ENCODE data around the gene CCBE1. TPM values are rescaled to one million over a fixed set of nuclear protein-coding genes. Genes with fewer than 3 reads are reported as not detected.

Gene CCBE1
- total and polyA plus RNA-seq, 9 of the 15 experiments (the other 6 are each of a cell fraction or from before 2014, with no cell fraction given), result 0.20 TPM; not detected in 8

GRCh38 chr18:59725142-59725541 lies 27.9 kb upstream of the CCBE1 start (continued):
- TF ChIP-seq TFE3 (CRISPR knock-in tag; IDR thresholded peaks at IDR 0.05) (no peak), MITF (IDR thresholded peaks at IDR 0.05) (no peak), MTA3 (IDR thresholded peaks at IDR 0.05; ENCODE audit: borderline replicate concordance) (no peak), ZNF707 (CRISPR knock-in tag; conservative IDR thresholded peaks at IDR 0.05) (no peak), TOE1 (IDR thresholded peaks at IDR 0.05; ENCODE audit: borderline replicate concordance) (no peak), TOE1 (CRISPR knock-in tag; IDR thresholded peaks at IDR 0.05; ENCODE audit: borderline replicate concordance, low read depth) (no peak), CBX2 (IDR thresholded peaks at IDR 0.05; ENCODE audit: insufficient read depth, low read length, poor library complexity, severe bottlenecking) (no peak)

GRCh38 chr18:59724103-59724502 lies 26.9 kb upstream of the CCBE1 start:
- H4K20me1 ChIP-seq (replicated peaks; ENCODE audit: control insufficient read depth, insufficient read depth, low read length), result no peaks in the 10 kb centered on the region
- no TSS peak for BruUV-seq (replicated peaks)
- ChIA-PET POLR2A (no interaction called here), CTCF (ENCODE audit: low intra/inter-chr PET ratio) (no interaction called here)
- ATAC-seq (no peak), FAIRE-seq (no peak), DNase-seq (ENCODE audit: extremely low read depth in 1 of 4, low spot score in 3 of 4) (no peak)
- H3K36me3 ChIP-seq (ENCODE audit: control insufficient read depth, insufficient read depth, low read length), result no peaks in the 10 kb centered on the region
- H3K79me2 ChIP-seq (ENCODE audit: control insufficient read depth, insufficient read depth, low read length), result no peaks in the 10 kb centered on the region
- no peaks in the 10 kb centered on the region for H3K9me1 ChIP-seq (ENCODE audit: control insufficient read depth, insufficient read depth, low read length)
- no peaks in the 10 kb centered on the region for H3K9me3 ChIP-seq (replicated peaks; ENCODE audit: control insufficient read depth, insufficient read depth, low read depth, low read length)
- no peak overlapping the region for H3K4me2 ChIP-seq (ENCODE audit: insufficient read depth, low read length)
- WGBS (ENCODE audit: insufficient coverage, low coverage, missing lambda C conversion rate), result 0% methylated on average over 2 of the region's 2 CpGs
- H3K27me3 ChIP-seq (ENCODE audit: control insufficient read depth in 2 of 2, insufficient read depth in 2 of 2, low read length in 2 of 2), result no peaks in the 10 kb centered on the region
- no peak overlapping the region for H3K27ac ChIP-seq (ENCODE audit: extremely low read depth, low read depth, low read length)
- in situ Hi-C loops (cut with MboI) (no loop called here), intact Hi-C loops (cut with micrococcal nuclease) (no loop called here)
- H3K4me1 ChIP-seq (replicated peaks in 1 of 2; ENCODE audit: control insufficient read depth in 2 of 2, insufficient read depth in 2 of 2, low read length in 2 of 2), result no peaks in the 10 kb centered on the region
- H2AFZ ChIP-seq (ENCODE audit: low read depth, low read length), result no peak overlapping the region
- H3K4me3 ChIP-seq, result no peak overlapping the region
- no peak overlapping the region for H3K9ac ChIP-seq (ENCODE audit: insufficient read depth in 1 of 2, low read depth in 2 of 2, low read length in 2 of 2)
- TF ChIP-seq RCOR1 (IDR thresholded peaks at IDR 0.05; ENCODE audit: borderline replicate concordance in 1 of 2, low read depth in 2 of 2, low read length in 2 of 2), result no peak
- no peak for TF ChIP-seq ZNF318 (IDR thresholded peaks at IDR 0.05; ENCODE audit: borderline replicate concordance in 1 of 2, low read depth in 1 of 2)
- TF ChIP-seq HDAC1 (IDR thresholded peaks at IDR 0.05), result no peak
